ENCODE data around the gene NUDT5. TPM values are rescaled to one million over a fixed set of nuclear protein-coding genes. Genes with fewer than 3 reads are reported as not detected.

The NUDT5 gene
- total RNA-seq, 2 donors from 2014 or later, result 20.8 to 33.6 TPM

DNA sequence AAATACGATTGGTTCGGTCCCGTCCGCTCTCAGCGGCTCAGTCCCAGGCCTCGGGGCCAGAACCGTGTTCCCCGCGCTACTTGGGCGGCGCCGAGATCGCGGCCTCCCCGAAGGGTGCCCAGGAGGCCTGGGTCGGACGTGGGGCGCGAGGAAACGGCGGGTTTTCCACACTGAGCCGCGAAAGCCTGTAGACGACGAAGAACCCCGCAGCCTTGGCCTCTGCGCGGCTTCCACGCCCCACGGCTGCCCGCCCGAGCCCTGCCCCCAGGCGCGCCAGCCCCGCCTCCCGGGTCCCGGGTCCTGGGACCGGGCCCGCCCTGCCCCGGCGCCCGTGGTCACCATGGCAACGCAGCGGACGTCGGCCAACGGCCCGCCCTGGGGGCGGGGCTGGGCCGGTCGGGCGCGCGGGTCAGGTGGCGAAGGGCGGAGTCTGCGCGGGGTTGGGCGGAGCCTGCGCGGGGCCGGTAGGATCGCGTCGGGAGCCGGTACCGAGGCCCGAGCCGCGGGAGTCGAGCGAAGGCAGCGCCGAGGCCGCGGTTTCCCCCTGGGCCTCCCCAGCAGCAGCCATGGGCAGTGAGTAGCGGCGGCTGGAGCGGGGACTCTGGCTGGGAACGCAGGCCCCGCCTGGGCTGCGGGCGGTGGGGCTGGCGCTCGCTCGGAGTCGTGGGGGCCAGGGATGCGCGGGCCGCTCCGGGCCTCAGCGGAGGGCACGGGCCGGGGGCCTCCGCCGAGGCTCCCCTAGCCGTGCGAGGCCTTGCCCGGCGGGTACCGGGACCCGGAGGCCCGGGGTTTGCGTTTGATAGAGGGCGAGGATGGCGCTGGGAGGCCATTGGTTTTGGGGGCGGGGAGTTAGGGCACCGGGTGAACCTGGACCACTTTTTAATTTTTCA is 66.2 kb downstream of the NUDT5 start, which contains the start of gene SEC61A2:
Gene SEC61A2, plus strand, starts transcription at position 456 of the 890 bp plus-strand sequence. Its CDS starts 111 bp downstream, at position 567.
- DNase-seq (peak; percentile 95 to 97 (median 97)), ATAC-seq (peak; percentile 96)
- Histone ChIP-seq H3K4me3 (peak within 1 kb of the TSS; percentile 79 to 87), H3K4me1 (no peaks in the 10 kb centered on the region), H3K36me3 (replicated peaks in 1 of 2; ENCODE audit: insufficient read depth in 1 of 2, low read depth in 2 of 2) (no peaks in the 10 kb centered on the region), H3K9me3 (no peaks in the 10 kb centered on the region), H3K27ac (peak within 1 kb of the TSS; percentile 77 to 97 (median 88)), H3K27me3 (no peaks in the 10 kb centered on the region)
- intact Hi-C loops (cut with DNase I), result no loop called here
- 0 to 1% methylated on average over 35 to 99 of the region's 108 CpGs for WGBS, 2 donors
- TF ChIP-seq, protein P1, sequence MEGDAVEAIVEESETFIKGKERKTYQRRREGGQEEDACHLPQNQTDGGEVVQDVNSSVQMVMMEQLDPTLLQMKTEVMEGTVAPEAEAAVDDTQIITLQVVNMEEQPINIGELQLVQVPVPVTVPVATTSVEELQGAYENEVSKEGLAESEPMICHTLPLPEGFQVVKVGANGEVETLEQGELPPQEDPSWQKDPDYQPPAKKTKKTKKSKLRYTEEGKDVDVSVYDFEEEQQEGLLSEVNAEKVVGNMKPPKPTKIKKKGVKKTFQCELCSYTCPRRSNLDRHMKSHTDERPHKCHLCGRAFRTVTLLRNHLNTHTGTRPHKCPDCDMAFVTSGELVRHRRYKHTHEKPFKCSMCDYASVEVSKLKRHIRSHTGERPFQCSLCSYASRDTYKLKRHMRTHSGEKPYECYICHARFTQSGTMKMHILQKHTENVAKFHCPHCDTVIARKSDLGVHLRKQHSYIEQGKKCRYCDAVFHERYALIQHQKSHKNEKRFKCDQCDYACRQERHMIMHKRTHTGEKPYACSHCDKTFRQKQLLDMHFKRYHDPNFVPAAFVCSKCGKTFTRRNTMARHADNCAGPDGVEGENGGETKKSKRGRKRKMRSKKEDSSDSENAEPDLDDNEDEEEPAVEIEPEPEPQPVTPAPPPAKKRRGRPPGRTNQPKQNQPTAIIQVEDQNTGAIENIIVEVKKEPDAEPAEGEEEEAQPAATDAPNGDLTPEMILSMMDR (IDR thresholded peaks at IDR 0.05), result peak in 2 of 7 experiments; percentile 9 to 12
- peak; percentile 42 to 81 (median 77) for TF ChIP-seq POLR2A (IDR thresholded peaks at IDR 0.05)

DNA sequence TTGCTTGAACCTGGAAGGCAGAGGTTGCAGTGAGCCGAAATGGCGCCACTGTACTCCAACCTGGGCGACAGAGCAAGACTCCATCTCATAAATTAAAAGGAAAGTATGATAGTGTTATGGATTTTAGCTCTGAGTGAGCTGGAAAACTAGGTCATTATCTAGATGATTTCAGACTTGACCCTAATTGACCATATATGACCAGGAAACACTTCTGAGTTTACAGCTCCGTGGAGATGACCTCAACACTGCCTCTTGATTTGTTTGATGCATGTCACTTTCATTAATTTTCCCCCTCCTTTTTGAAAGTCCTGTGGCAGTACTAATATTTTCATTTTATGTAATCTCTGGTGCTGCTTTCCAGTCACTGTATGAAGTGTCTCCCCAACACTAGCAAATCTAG is 74.0 kb downstream of the NUDT5 start:
- H3K4me3 ChIP-seq, result no peak overlapping the region
- H3K27ac ChIP-seq, result no peak overlapping the region
- H3K4me1 ChIP-seq, result no peaks in the 10 kb centered on the region
- 89 to 90% methylated on average over 4 of the region's 4 CpGs for WGBS, 2 donors
- intact Hi-C loops (cut with DNase I), result no loop called here
- TF ChIP-seq, protein P1 (IDR thresholded peaks at IDR 0.05), result no peak
- no peak for TF ChIP-seq POLR2A (IDR thresholded peaks at IDR 0.05)
- DNase-seq, result no peak
- H3K36me3 ChIP-seq (replicated peaks in 1 of 2; ENCODE audit: insufficient read depth in 1 of 2, low read depth in 2 of 2), result peaks cover 0 to 9% of the 10 kb centered on the region in 2 donors
- no peak for ATAC-seq
- H3K27me3 ChIP-seq, result no peaks in the 10 kb centered on the region
- no peaks in the 10 kb centered on the region for H3K9me3 ChIP-seq

MicroRNAs within 50 kb of the gene (microRNA counts, 767-probe panel; counts per million panel counts)
- microRNA hsa-miR-548ak, result 0 to 736 counts per million in 2 donors

Small RNA genes within 50 kb of the gene (microRNA-seq; reads per million reads assigned to microRNA genes)
- gene MIR548AK (ENCODE audit: borderline number of aligned reads in 2 of 2, borderline replicate concordance in 2 of 2), result 0 reads per million in 2 donors

Small RNA genes within 50 kb of the gene (small RNA-seq; reads per million reads assigned to genes)
- gene MIR548AK (not detected), gene RNU6-88P (not detected)

Other genes with a start within 250 kb of the NUDT5 start
- gene UPF2, start 153.1 kb downstream of the NUDT5 start, total RNA-seq, result 10 to 100 TPM; 11.2 to 16.9 TPM
- 10 to 100 TPM; 20.8 to 36.6 TPM for gene DHTKD1, start 126.9 kb downstream of the NUDT5 start, total RNA-seq
- 1 to 10 TPM in 1 of 2 donors, under 1 TPM in 1; 0.66 to 4.2 TPM for gene SEC61A2, start 66.2 kb downstream of the NUDT5 start, total RNA-seq
- gene CDC123, start 297 bp upstream of the NUDT5 start, total RNA-seq, result 10 to 100 TPM; 28.3 to 38.2 TPM
- 10 to 100 TPM; 12.5 to 14.2 TPM for gene CAMK1D, start 153.7 kb upstream of the NUDT5 start, total RNA-seq

All from body of pancreas (tissue), 4 donors.